ENCODE measurements around the gene ASAP3. TPM values are rescaled to one million over a fixed set of nuclear protein-coding genes. Genes with fewer than 3 reads are reported as not detected.

The ASAP3 gene
- total and polyA plus RNA-seq, 4 donors, result 8.3 to 25.9 (median 16.7) TPM

DNA sequence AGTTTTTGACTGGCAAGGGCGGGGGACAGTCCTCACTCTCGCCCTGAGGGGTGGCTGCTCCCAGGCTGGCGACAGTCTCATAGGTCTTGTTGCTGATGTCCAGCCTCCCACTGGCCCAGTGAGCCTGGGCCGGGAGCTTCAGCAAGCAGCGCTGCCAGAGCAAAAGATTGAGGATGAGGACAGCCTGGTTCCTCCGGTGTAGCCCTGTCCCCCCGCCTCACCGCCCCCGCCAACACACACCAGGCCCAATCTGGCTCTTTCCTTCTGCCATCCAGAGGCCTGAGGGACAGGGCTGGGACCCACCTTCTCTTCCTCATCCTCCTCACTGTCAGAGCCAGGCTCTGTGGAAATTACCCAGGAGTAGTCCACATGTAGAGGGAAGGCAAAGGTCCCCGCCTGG, 50.9 kb downstream of the ASAP3 start:
- no peaks in the 10 kb centered on the region for H3K27me3 ChIP-seq (ENCODE audit: control insufficient read depth in 4 of 4, insufficient read depth in 4 of 4, low read length in 3 of 4)
- H3K9ac ChIP-seq (ENCODE audit: low read depth in 1 of 2, low read length in 2 of 2), result no peak overlapping the region
- H3K4me1 ChIP-seq (ENCODE audit: control insufficient read depth in 4 of 4, insufficient read depth in 4 of 4, low read length in 3 of 4), result peaks cover 2 to 10% (median 7%) of the 10 kb centered on the region in 4 donors
- no peaks in the 10 kb centered on the region for H3K9me3 ChIP-seq (ENCODE audit: control insufficient read depth in 4 of 4, low read length in 3 of 4)
- H3K27ac ChIP-seq (ENCODE audit: low read depth in 1 of 2, low read length in 2 of 2), result no peak overlapping the region
- WGBS, result 98% methylated on average over 10 of the region's 10 CpGs
- no peak for DNase-seq (ENCODE audit: low spot score)
- H3K36me3 ChIP-seq (ENCODE audit: control insufficient read depth in 4 of 4, insufficient read depth in 3 of 4, low read depth in 1 of 4, low read length in 3 of 4), result peaks cover 0 to 34% (median 21%) of the 10 kb centered on the region in 4 donors
- no peak overlapping the region for H3K4me3 ChIP-seq (ENCODE audit: low read depth in 1 of 3, low read length in 3 of 3)
- TF ChIP-seq SP1 (IDR thresholded peaks at IDR 0.05) (no peak), TAF1 (conservative IDR thresholded peaks at IDR 0.05) (no peak), GABPA (IDR thresholded peaks at IDR 0.05 in 1 of 2, conservative IDR thresholded peaks at IDR 0.05 in 1 of 2) (no peak)
- TF ChIP-seq, protein P1, sequence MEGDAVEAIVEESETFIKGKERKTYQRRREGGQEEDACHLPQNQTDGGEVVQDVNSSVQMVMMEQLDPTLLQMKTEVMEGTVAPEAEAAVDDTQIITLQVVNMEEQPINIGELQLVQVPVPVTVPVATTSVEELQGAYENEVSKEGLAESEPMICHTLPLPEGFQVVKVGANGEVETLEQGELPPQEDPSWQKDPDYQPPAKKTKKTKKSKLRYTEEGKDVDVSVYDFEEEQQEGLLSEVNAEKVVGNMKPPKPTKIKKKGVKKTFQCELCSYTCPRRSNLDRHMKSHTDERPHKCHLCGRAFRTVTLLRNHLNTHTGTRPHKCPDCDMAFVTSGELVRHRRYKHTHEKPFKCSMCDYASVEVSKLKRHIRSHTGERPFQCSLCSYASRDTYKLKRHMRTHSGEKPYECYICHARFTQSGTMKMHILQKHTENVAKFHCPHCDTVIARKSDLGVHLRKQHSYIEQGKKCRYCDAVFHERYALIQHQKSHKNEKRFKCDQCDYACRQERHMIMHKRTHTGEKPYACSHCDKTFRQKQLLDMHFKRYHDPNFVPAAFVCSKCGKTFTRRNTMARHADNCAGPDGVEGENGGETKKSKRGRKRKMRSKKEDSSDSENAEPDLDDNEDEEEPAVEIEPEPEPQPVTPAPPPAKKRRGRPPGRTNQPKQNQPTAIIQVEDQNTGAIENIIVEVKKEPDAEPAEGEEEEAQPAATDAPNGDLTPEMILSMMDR (IDR thresholded peaks at IDR 0.05; ENCODE audit: low read depth, low read length, missing input control), result no peak

DNA sequence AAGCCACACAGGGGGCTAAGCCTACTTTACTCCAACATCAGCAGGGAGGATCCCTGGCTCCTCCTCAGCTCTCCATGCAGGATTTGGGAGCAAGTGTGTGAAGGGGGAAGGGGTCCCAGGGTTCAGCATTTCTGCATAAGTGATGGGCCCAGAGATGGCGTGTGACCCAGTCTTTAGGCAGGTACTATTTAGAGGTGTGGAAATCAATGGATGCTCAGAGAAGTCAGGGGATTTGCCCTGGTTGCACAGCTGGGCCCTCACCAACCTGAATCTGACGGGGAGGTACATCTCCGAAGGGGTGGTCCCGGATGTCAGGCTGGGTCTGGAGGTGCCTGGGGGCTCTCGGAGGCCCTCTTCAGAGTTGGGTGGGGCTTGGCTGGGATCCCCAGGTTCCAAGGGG, 52.5 kb downstream of the ASAP3 start:
- Histone ChIP-seq H3K9me3 (ENCODE audit: control insufficient read depth in 4 of 4, low read length in 3 of 4) (no peaks in the 10 kb centered on the region), H3K27me3 (ENCODE audit: control insufficient read depth in 4 of 4, insufficient read depth in 4 of 4, low read length in 3 of 4) (no peaks in the 10 kb centered on the region), H3K4me1 (ENCODE audit: control insufficient read depth in 4 of 4, insufficient read depth in 4 of 4, low read length in 3 of 4) (peaks cover 2 to 18% (median 10%) of the 10 kb centered on the region in 4 donors), H3K4me3 (ENCODE audit: low read depth in 1 of 3, low read length in 3 of 3) (no peak overlapping the region), H3K36me3 (ENCODE audit: control insufficient read depth in 4 of 4, insufficient read depth in 3 of 4, low read depth in 1 of 4, low read length in 3 of 4) (peaks cover 0 to 34% (median 21%) of the 10 kb centered on the region in 4 donors), H3K27ac (ENCODE audit: low read depth in 1 of 2, low read length in 2 of 2) (no peak overlapping the region), H3K9ac (ENCODE audit: low read depth in 1 of 2, low read length in 2 of 2) (no peak overlapping the region)
- WGBS, result 98% methylated on average over 5 of the region's 5 CpGs
- TF ChIP-seq GABPA (IDR thresholded peaks at IDR 0.05 in 1 of 2, conservative IDR thresholded peaks at IDR 0.05 in 1 of 2) (no peak), TAF1 (conservative IDR thresholded peaks at IDR 0.05) (no peak)
- TF ChIP-seq, protein P2, sequence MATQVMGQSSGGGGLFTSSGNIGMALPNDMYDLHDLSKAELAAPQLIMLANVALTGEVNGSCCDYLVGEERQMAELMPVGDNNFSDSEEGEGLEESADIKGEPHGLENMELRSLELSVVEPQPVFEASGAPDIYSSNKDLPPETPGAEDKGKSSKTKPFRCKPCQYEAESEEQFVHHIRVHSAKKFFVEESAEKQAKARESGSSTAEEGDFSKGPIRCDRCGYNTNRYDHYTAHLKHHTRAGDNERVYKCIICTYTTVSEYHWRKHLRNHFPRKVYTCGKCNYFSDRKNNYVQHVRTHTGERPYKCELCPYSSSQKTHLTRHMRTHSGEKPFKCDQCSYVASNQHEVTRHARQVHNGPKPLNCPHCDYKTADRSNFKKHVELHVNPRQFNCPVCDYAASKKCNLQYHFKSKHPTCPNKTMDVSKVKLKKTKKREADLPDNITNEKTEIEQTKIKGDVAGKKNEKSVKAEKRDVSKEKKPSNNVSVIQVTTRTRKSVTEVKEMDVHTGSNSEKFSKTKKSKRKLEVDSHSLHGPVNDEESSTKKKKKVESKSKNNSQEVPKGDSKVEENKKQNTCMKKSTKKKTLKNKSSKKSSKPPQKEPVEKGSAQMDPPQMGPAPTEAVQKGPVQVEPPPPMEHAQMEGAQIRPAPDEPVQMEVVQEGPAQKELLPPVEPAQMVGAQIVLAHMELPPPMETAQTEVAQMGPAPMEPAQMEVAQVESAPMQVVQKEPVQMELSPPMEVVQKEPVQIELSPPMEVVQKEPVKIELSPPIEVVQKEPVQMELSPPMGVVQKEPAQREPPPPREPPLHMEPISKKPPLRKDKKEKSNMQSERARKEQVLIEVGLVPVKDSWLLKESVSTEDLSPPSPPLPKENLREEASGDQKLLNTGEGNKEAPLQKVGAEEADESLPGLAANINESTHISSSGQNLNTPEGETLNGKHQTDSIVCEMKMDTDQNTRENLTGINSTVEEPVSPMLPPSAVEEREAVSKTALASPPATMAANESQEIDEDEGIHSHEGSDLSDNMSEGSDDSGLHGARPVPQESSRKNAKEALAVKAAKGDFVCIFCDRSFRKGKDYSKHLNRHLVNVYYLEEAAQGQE (IDR thresholded peaks at IDR 0.05), result no peak
- no peak for DNase-seq (ENCODE audit: low spot score)

- H3K9me3 ChIP-seq (ENCODE audit: control insufficient read depth in 4 of 4, low read length in 3 of 4), result no peaks in the 10 kb centered on the region
- TF ChIP-seq, protein P3, sequence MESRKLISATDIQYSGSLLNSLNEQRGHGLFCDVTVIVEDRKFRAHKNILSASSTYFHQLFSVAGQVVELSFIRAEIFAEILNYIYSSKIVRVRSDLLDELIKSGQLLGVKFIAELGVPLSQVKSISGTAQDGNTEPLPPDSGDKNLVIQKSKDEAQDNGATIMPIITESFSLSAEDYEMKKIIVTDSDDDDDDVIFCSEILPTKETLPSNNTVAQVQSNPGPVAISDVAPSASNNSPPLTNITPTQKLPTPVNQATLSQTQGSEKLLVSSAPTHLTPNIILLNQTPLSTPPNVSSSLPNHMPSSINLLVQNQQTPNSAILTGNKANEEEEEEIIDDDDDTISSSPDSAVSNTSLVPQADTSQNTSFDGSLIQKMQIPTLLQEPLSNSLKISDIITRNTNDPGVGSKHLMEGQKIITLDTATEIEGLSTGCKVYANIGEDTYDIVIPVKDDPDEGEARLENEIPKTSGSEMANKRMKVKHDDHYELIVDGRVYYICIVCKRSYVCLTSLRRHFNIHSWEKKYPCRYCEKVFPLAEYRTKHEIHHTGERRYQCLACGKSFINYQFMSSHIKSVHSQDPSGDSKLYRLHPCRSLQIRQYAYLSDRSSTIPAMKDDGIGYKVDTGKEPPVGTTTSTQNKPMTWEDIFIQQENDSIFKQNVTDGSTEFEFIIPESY (IDR thresholded peaks at IDR 0.05), result no peak
- TF ChIP-seq SP1 (IDR thresholded peaks at IDR 0.05) (no peak), FOXA2 (IDR thresholded peaks at IDR 0.05) (no peak)
- H3K4me1 ChIP-seq (ENCODE audit: control insufficient read depth in 4 of 4, insufficient read depth in 4 of 4, low read length in 3 of 4), result peaks cover 2 to 23% (median 10%) of the 10 kb centered on the region in 4 donors
- peaks cover 0 to 32% (median 19%) of the 10 kb centered on the region in 4 donors for H3K36me3 ChIP-seq (ENCODE audit: control insufficient read depth in 4 of 4, insufficient read depth in 3 of 4, low read depth in 1 of 4, low read length in 3 of 4)
- no peaks in the 10 kb centered on the region for H3K27me3 ChIP-seq (ENCODE audit: control insufficient read depth in 4 of 4, insufficient read depth in 4 of 4, low read length in 3 of 4)
- 97% methylated on average over 12 of the region's 12 CpGs for WGBS
- DNase-seq (ENCODE audit: low spot score), result no peak
- H3K9ac ChIP-seq (ENCODE audit: low read depth in 1 of 2, low read length in 2 of 2), result no peak overlapping the region
- no peak overlapping the region for H3K4me3 ChIP-seq (ENCODE audit: low read depth in 1 of 3, low read length in 3 of 3)
- H3K27ac ChIP-seq (ENCODE audit: low read depth in 1 of 2, low read length in 2 of 2), result no peak overlapping the region
Observed at GRCh38 chr1:23430803-23431202, 53.2 kb downstream of the ASAP3 start.
